HL-60 (cell line): ENCODE results near the gene YTHDF1. TPM values are rescaled to one million over a fixed set of nuclear protein-coding genes. Genes with fewer than 3 reads are reported as not detected.

Experiments
- DNase-seq, 2 experiments: peaks; one replicate each; pipeline ENCODE4 v3.0.0-alpha.2; 2010 to 2020; ENCODE audit warnings: low read depth in 1 of 2, low spot score in 1 of 2
- H3K27ac ChIP-seq: fragments of 250-450 bp; sonication (Bioruptor Pico); replicated peaks from 2 replicates; pipeline ENCODE4 v1.5.1; 2020; ENCODE audit warnings: mild to moderate bottlenecking, moderate library complexity
- H3K27me3 ChIP-seq: fragments of 250-450 bp; sonication (Bioruptor Pico); 2 replicates; pipeline ENCODE4 v1.5.1; 2021; ENCODE audit warnings: mild to moderate bottlenecking, moderate library complexity; ENCODE audit not compliant: insufficient read depth, poor library complexity, severe bottlenecking
- H3K4me3 ChIP-seq: replicated peaks from 2 replicates; pipeline ENCODE4 v1.5.1; 2011; ENCODE audit warnings: mild to moderate bottlenecking, control low read depth, low read length; ENCODE audit not compliant: insufficient read depth
- CTCF ChIP-seq: IDR thresholded peaks from one replicate; pipeline ENCODE4 v1.5.1; 2011; ENCODE audit warnings: low read length, control low read depth, inconsistent platforms; ENCODE audit not compliant: insufficient read depth
- GABPA ChIP-seq: IDR thresholded peaks from 2 replicates; pipeline ENCODE4 v1.6.1; 2012; ENCODE audit warnings: low read depth
- POLR2AphosphoS5 ChIP-seq: IDR thresholded peaks from 2 replicates; pipeline ENCODE4 v1.6.1; 2012; ENCODE audit warnings: low read depth
- REST ChIP-seq: IDR thresholded peaks from 2 replicates; pipeline ENCODE4 v1.6.1; 2012; ENCODE audit warnings: low read depth; ENCODE audit not compliant: insufficient replicate concordance
- SPI1 ChIP-seq: IDR thresholded peaks from 2 replicates; pipeline ENCODE4 v1.6.1; 2012; ENCODE audit warnings: low read depth, mild to moderate bottlenecking, borderline replicate concordance
- microRNA-seq: library from miRNA; unstranded; fragments of <30 nt; microRNA quantifications from one replicate; pipeline ENCODE4, GENCODE V29; 2018

Gene YTHDF1

GRCh38 chr20:63148696-63149095 lies 67.2 kb downstream of the YTHDF1 start:
- no peak overlapping the region for H3K27ac ChIP-seq
- TF ChIP-seq REST (no peak), POLR2AphosphoS5 (no peak), CTCF (no peak), GABPA (no peak), SPI1 (no peak)
- peaks cover 24% of the 10 kb centered on the region for H3K27me3 ChIP-seq
- DNase-seq, result no peak
- H3K4me3 ChIP-seq, result no peak overlapping the region

GRCh38 chr20:63147532-63147931 lies 68.4 kb downstream of the YTHDF1 start:
- TF ChIP-seq GABPA (no peak), POLR2AphosphoS5 (no peak), CTCF (no peak), SPI1 (no peak), REST (no peak)
- DNase-seq, result no peak
- H3K4me3 ChIP-seq, result no peak overlapping the region
- no peak overlapping the region for H3K27ac ChIP-seq
- H3K27me3 ChIP-seq, result peaks cover 19% of the 10 kb centered on the region

Small RNAs within 50 kb of the gene (microRNA-seq; reads per million reads assigned to microRNA genes)
- gene MIR124-3 (not detected), gene MIR3196 (not detected)
